Bronchial epithelial cell (primary cell): ENCODE data around the gene MESD. TPM values are rescaled to one million over a fixed set of nuclear protein-coding genes. Genes with fewer than 3 reads are reported as not detected.

ENCODE experiments used
- DNase-seq: peaks from one replicate; pipeline ENCODE4 v3.0.0-alpha.2; 2010; ENCODE audit warnings: low read depth
- FAIRE-seq: peaks from 2 replicates; lab custom pipeline; 2011; peaks lifted over from hg19 to GRCh38; lab: Jason Lieb, UNC
- H3K27me3 ChIP-seq: 2 replicates; pipeline ENCODE4 v1.5.1; 2011; ENCODE audit warnings: low read length; ENCODE audit not compliant: control insufficient read depth, insufficient read depth
- H3K36me3 ChIP-seq: 2 replicates; pipeline ENCODE4 v1.5.1; 2011; ENCODE audit warnings: low read length; ENCODE audit not compliant: control insufficient read depth, insufficient read depth
- H3K4me3 ChIP-seq: 2 replicates; pipeline ENCODE4 v1.5.1; 2011; ENCODE audit warnings: mild to moderate bottlenecking, low read depth, low read length, control low read depth
- total RNA-seq: library from RNA; depleted of rRNA; stranded (reverse); fragments of >200 nt; gene quantifications from 2 replicates; pipeline ENCODE4 v1.2.1, GENCODE V29; 2014
- TF ChIP-seq, protein P1 (sequence below): IDR thresholded peaks from 2 replicates; pipeline ENCODE4 v1.5.1; 2011; ENCODE audit warnings: mild to moderate bottlenecking, moderate library complexity, low read length, control low read depth, inconsistent platforms; ENCODE audit not compliant: insufficient read depth, severe bottlenecking

The MESD gene
- total RNA-seq, 1 donor from 2014 or later = 24.7 TPM

DNA sequence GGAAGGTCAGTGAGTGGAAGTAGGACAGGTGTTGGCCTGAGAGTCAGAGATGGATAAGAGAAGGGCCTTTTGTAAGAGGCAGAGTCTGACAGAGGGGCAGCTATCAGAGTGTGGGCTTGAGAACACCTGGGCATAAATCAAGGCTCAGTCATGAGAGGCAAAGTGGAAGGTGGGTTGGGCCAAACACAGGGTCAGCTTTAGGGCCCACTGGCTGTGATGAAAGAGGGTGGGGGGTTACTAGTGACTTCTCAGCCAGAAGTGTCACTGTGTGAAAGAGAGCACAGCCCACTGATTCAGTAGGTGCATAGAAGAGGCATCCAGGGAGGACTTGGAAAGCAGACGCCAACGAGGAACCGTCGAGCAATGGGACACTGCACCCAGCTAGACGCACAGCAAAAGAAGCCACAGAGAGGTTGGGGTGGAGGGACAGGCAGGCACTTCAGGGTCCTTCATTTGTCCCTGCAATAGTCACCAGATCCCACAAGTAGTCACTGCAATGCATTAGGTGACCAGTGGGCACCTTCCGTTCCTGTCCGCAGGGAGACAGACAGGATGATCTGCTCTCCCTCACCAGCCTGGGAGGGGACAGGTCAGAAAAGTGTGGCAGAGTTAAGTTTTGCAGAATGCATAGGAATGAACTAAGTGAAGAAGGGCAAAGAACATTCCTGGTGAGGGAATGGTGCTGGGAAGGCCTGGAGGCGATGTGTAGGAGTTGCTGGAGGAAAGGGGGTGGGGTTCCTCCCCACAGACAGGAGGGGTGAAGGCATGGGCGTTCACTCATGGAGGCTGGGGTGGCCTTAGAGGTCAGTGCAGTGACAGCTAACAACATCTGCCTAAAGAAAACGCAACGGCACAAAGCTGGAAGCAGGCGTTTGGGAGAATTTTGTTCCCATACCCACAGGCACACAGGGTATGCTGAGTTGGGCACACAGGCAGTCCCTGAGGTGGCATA lies 36.3 kb downstream of the MESD start:
- no peak for FAIRE-seq
- no peaks in the 10 kb centered on the region for H3K27me3 ChIP-seq
- TF ChIP-seq, protein P1, sequence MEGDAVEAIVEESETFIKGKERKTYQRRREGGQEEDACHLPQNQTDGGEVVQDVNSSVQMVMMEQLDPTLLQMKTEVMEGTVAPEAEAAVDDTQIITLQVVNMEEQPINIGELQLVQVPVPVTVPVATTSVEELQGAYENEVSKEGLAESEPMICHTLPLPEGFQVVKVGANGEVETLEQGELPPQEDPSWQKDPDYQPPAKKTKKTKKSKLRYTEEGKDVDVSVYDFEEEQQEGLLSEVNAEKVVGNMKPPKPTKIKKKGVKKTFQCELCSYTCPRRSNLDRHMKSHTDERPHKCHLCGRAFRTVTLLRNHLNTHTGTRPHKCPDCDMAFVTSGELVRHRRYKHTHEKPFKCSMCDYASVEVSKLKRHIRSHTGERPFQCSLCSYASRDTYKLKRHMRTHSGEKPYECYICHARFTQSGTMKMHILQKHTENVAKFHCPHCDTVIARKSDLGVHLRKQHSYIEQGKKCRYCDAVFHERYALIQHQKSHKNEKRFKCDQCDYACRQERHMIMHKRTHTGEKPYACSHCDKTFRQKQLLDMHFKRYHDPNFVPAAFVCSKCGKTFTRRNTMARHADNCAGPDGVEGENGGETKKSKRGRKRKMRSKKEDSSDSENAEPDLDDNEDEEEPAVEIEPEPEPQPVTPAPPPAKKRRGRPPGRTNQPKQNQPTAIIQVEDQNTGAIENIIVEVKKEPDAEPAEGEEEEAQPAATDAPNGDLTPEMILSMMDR = no peak
- no peak for DNase-seq
- H3K36me3 ChIP-seq = peaks cover 3% of the 10 kb centered on the region
- H3K4me3 ChIP-seq = no peak overlapping the region

DNA sequence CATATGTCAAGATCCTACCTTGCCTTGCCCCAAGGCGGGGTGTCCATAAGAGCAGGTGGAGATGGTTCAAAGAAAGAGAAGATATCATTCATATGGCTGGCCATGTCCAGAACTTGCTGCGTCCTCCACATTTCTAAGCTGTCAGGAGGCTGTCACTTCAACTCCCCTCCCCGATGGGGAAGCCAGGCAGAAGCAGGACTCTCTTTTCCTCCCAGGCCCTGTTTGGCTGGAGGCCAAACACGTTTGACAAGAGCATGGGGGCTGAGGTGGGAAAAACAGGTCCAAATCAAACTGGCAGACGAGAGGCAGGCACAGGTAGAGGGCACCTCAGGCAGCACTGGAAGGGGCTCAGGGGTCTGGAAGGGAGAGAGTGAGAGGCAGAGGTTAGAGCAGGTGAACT lies 37.7 kb downstream of the MESD start:
- no peak for DNase-seq
- no peak overlapping the region for H3K4me3 ChIP-seq
- TF ChIP-seq, protein P1 = no peak
- peaks cover 3% of the 10 kb centered on the region for H3K36me3 ChIP-seq
- FAIRE-seq = no peak
- no peaks in the 10 kb centered on the region for H3K27me3 ChIP-seq

DNA sequence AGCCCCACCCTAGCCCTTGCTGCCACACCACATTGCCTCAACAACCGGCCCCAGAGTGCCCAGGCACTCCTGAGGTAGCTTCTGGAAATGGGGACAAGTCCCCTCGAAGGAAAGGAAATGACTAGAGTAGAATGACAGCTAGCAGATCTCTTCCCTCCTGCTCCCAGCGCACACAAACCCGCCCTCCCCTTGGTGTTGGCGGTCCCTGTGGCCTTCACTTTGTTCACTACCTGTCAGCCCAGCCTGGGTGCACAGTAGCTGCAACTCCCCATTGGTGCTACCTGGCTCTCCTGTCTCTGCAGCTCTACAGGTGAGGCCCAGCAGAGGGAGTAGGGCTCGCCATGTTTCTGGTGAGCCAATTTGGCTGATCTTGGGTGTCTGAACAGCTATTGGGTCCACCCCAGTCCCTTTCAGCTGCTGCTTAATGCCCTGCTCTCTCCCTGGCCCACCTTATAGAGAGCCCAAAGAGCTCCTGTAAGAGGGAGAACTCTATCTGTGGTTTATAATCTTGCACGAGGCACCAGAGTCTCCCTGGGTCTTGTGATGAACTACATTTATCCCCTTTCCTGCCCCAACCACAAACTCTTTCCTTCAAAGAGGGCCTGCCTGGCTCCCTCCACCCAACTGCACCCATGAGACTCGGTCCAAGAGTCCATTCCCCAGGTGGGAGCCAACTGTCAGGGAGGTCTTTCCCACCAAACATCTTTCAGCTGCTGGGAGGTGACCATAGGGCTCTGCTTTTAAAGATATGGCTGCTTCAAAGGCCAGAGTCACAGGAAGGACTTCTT lies 39.1 kb downstream of the MESD start:
- Histone ChIP-seq H3K4me3 (no peak overlapping the region), H3K27me3 (no peaks in the 10 kb centered on the region), H3K36me3 (peaks cover 5% of the 10 kb centered on the region)
- DNase-seq (no peak), FAIRE-seq (no peak)
- TF ChIP-seq, protein P1 = no peak

DNA sequence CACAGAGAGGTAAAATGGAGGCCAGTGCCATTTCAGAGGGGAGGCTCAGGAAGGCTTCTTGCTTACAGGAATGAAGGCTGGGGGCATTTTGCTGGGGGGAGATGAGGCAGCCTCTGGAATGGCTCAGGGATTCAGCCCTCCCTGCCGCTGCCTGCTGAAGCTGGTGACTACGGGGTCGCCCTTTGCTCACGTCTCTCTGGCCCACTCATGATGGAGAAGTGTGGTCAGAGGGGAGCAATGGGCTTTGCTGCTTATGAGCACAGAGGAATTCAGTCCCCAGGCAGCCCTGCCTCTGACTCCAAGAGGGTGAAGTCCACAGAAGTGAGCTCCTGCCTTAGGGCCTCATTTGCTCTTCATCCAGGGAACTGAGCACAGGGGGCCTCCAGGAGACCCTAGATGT lies 39.9 kb downstream of the MESD start:
- TF ChIP-seq, protein P1 = no peak
- H3K36me3 ChIP-seq = peaks cover 7% of the 10 kb centered on the region
- FAIRE-seq (no peak), DNase-seq (no peak)
- no peak overlapping the region for H3K4me3 ChIP-seq
- no peaks in the 10 kb centered on the region for H3K27me3 ChIP-seq

DNA sequence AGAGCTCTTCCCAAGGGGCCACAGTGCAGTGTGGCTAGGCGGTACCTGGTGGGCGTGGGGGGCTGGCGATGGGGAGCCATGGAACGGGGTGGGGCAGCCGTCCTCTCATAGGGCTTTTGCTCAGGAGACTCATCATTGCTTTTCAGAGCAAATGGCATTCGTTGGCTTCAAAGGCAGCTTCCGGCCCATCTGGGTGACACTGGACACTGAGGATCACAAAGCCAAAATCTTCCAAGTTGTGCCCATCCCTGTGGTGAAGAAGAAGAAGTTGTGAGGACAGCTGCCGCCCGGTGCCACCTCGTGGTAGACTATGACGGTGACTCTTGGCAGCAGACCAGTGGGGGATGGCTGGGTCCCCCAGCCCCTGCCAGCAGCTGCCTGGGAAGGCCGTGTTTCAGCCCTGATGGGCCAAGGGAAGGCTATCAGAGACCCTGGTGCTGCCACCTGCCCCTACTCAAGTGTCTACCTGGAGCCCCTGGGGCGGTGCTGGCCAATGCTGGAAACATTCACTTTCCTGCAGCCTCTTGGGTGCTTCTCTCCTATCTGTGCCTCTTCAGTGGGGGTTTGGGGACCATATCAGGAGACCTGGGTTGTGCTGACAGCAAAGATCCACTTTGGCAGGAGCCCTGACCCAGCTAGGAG lies 40.8 kb downstream of the MESD start:
- Histone ChIP-seq H3K4me3 (no peak overlapping the region), H3K36me3 (peaks cover 7% of the 10 kb centered on the region), H3K27me3 (no peaks in the 10 kb centered on the region)
- FAIRE-seq = no peak
- DNase-seq = no peak
- TF ChIP-seq, protein P1 = no peak
